ENCODE results near the gene CFAP69.
A peak's percentile ranks its signal among the peaks of the same experiment; 100 is the strongest.
"Not testable (repeated sequence)": the region's sequence is repeated elsewhere in the genome, so short reads cannot be mapped to it uniquely, and the experiment has no call there.

CFAP69 gene

DNA sequence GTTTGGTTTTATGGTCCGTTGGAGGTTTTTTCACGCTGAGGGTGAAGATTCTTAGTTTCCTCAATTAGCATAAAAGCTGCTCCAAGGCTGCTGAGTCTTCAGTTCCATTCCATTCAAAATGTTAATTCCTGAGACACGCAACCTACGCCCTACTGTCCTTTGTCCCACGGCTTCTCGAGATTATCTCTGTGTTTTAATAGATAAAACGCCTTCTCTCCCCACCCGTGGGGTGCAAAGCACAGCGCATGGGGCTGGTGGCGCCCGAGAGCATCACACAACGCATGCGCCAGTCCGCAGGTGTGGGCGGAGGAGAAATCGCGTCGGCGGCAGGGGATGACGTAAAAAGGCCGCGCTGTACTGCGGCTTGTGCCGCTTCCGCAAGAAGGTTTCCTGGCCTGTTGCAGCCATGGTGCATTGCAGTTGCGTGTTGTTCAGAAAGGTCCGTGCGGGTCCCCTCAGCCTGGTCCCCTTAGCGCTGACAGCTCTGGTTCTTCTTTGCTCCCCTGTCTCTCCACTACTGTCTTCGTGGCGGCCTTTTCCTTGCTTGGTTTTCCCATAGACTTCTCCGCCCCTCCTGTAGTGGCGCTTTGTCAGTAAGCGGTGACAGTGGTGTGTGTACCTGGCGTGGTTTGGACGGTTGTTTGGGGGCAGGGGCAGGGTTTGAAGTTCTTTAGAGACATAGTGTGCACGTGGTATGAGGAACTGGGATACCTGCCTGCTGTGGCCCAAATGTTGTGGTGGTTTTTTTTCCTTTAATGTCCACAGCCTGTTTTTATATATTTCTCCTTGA, 101.6 kb downstream of the CFAP69 start, which contains the start of gene GTPBP10:
Gene GTPBP10, plus strand, starts transcription at position 381 of the 790 bp plus-strand sequence. Its CDS starts 26 bp downstream, at position 407.
- peak; percentile 98 to 99 (median 99) for DNase-seq

DNA sequence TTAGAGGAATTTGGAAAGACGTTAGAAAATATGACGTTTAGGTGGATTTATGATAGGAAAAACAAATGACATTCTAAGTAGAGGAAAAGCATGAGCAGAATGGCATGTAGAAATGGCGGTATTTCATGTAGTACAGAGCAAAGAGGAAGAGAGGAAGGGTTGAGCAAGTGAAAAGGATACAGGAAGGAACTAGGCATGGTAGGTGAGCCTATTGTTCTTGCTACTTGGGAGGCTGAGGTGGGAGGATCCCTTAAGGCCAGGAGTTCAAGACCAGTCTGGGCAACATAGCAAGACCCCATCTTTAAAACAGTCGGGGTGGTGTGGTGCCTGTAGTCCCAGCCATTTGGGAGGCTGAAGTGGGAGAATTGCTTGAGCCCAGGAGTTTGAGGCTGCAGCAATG, 102.8 kb downstream of the CFAP69 start:
- DNase-seq = peak; percentile 8 to 23 (median 19)

DNA sequence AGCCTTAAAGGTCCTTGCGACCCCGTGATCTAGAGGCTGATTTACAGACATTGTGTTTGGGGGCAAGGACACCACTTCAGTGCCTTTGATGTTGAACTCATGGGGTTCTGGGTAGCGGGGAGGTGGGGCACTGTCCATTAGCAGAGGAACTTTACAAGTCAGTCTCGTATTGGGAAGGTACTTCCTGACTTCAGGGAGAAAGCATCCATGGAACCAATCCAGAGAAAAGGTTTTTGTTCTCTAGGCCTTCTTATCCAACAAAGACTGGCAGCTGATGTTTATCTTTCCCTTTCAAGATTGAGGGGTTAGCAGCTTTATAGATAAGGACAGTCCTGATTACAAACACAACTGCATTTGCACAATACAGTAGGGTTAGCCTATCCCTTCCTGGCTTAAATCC, 104.3 kb downstream of the CFAP69 start:
- DNase-seq = no peak

DNA sequence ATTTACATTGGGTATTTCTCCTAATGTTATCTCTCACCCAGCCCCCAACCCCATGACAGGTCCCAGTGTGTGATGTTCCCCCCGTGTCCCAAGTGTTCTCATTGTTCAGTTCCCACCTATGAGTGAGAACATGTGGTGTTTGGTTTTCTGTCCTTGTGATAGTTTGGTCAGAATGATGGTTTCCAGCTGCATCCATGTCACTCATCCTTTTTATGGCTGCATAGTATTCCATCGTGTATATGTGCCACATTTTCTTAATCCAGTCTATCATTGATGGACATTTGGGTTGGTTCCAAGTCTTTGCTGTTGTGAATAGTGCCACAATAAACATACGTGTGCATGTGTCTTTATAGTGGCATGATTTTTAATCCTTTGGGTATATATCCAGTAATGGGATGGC, 105.1 kb downstream of the CFAP69 start:
- DNase-seq = not testable (repeated sequence)

DNA sequence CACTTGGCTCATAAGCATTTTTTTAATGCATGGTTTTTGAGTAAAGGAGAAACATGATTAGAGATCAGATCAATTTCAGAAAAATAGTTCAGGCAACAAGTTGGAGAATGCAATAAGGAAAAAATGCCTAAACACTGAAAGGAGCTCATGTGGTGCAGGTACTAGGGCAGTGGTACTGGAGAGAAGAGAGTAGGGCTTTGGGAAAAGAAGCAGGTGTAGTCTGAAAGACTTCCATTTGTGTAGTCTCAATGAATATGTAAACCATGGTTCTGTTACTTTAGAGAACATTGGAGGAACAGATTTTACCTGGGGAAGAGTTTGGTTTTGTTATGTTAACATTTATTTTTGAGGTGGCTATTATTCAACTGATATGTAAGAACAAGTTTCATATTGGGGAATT, 107.0 kb downstream of the CFAP69 start:
- no peak for DNase-seq

Data from suppressor macrophage treated with lipopolysaccharide for 1 hour (primary cell).